ENCODE data around the gene SSX4B. TPM values are rescaled to one million over a fixed set of nuclear protein-coding genes. Genes with fewer than 3 reads are reported as not detected.
"Not testable (repeated sequence)": the region's sequence is repeated elsewhere in the genome, so short reads cannot be mapped to it uniquely, and the experiment has no call there.

The SSX4B gene
- total RNA-seq, 4 donors from 2014 or later: not detected

DNA sequence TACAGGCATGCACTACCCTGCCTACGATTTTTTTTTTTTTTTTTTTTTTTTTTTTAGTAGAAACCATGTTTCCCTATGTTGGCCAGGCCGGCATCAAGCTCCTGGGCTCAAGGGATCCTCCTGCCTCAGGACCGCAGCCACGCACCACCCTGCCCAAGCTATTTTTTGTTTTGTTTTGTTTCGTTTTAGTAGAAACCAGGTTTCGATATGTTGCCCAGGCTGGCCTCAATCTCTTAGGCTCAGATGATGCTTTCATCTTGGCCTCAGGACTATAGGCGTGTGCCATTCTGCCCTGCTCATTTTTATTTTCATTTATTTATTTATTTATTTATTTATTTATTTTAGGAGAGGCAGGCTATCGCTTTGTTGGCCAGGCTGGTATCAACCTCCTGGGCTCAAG is 54.1 kb downstream of the SSX4B start:
- Histone ChIP-seq H3K4me1 (no peaks in the 10 kb centered on the region), H3K4me3 (no peak overlapping the region), H3K27ac (no peak overlapping the region), H3K9me3 (no peaks in the 10 kb centered on the region), H3K36me3 (no peaks in the 10 kb centered on the region), H3K27me3 (no peaks in the 10 kb centered on the region)
- no peak for DNase-seq (ENCODE audit: low spot score in 2 of 2)
- WGBS: 92% methylated on average over 8 of the region's 8 CpGs
- TF ChIP-seq, protein P1, sequence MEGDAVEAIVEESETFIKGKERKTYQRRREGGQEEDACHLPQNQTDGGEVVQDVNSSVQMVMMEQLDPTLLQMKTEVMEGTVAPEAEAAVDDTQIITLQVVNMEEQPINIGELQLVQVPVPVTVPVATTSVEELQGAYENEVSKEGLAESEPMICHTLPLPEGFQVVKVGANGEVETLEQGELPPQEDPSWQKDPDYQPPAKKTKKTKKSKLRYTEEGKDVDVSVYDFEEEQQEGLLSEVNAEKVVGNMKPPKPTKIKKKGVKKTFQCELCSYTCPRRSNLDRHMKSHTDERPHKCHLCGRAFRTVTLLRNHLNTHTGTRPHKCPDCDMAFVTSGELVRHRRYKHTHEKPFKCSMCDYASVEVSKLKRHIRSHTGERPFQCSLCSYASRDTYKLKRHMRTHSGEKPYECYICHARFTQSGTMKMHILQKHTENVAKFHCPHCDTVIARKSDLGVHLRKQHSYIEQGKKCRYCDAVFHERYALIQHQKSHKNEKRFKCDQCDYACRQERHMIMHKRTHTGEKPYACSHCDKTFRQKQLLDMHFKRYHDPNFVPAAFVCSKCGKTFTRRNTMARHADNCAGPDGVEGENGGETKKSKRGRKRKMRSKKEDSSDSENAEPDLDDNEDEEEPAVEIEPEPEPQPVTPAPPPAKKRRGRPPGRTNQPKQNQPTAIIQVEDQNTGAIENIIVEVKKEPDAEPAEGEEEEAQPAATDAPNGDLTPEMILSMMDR (IDR thresholded peaks at IDR 0.05): no peak
- TF ChIP-seq EP300 (IDR thresholded peaks at IDR 0.05) (no peak), POLR2AphosphoS5 (IDR thresholded peaks at IDR 0.05) (no peak), POLR2A (IDR thresholded peaks at IDR 0.05) (no peak)

DNA sequence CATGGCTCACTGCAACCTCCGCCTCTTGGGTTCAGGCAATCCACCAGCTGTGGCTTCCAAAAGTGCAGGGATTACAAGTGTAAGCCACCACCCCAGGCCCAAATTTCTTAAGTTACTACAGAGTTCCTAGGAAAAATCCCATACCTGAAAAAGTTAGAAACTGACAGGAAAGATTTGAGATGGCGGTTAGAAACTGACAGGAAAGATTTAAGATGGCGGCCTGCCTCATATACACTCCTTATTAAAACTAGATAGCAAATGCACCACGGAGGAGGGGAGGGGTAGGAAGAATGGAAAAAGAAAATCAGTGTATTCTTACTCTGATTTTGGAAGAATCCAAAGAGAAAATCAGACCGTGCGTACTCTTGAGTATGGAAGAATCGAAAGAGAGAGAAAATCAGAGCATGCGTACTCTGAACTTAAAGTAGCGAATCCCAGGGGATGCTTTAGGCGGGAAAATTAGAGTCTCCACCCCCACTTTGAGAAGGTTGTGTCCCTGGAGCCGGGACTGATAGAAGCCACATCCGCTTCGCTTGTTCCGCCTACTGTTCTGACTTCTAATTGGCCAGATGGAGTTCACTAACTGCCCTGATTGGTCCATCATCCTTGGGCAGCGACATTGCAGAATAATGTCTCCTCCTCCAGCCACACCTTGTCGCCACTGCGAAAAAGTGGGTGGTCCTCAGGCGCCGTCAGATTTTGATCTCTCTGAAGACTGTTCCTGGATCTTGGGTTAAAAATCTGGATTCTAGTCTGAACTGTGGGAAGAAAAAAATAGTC is 55.3 kb downstream of the SSX4B start, which contains the start of gene SSX3:
SSX3 (minus strand) TSS at position 389 of the 780 bp plus-strand sequence. CDS start 1,454 bp downstream, outside the sequence.
- H3K36me3 ChIP-seq; H3K27ac ChIP-seq; H3K4me3 ChIP-seq; H3K9me3 ChIP-seq; H3K27me3 ChIP-seq; H3K4me1 ChIP-seq; DNase-seq (ENCODE audit: low spot score in 2 of 2): not testable (repeated sequence)
- WGBS: 88% methylated on average over 19 of the region's 19 CpGs

Other genes starting within 250 kb of the SSX4B start
- not detected for gene SSX5, start 215.2 kb downstream of the SSX4B start, total RNA-seq
- not detected for gene SSX1, start 156.6 kb downstream of the SSX4B start, total RNA-seq
- gene SSX3, start 55.3 kb downstream of the SSX4B start, total RNA-seq: not detected
- gene SSX4, start 28.4 kb downstream of the SSX4B start, total RNA-seq: not detected
- gene SLC38A5, start 58.3 kb upstream of the SSX4B start, total RNA-seq: 10 to 100 TPM; 24.2 to 63.0 (median 46.2) TPM
- gene FTSJ1, start 64.2 kb upstream of the SSX4B start, total RNA-seq: 10 to 100 TPM; 27.8 to 54.3 (median 47.9) TPM
- 10 to 100 TPM; 16.7 to 34.5 (median 25.8) TPM for gene PORCN, start 97.0 kb upstream of the SSX4B start, total RNA-seq
- 10 to 100 TPM; 43.4 to 82.7 (median 71.9) TPM for gene EBP, start 109.8 kb upstream of the SSX4B start, total RNA-seq
- gene TBC1D25, start 127.8 kb upstream of the SSX4B start, total RNA-seq: 10 to 100 TPM; 12.9 to 21.2 (median 17.3) TPM
- 100 to 1,000 TPM; 167 to 245 (median 204) TPM for gene RBM3, start 162.5 kb upstream of the SSX4B start, total RNA-seq
- 100 to 1,000 TPM in 1 of 4 donors, 10 to 100 TPM in 3; 71.1 to 105 (median 93.2) TPM for gene WDR13, start 185.5 kb upstream of the SSX4B start, total RNA-seq

All from suprapubic skin (tissue), 4 donors.